ENCODE measurements around the gene ZNF22.
"Not testable (repeated sequence)": the region's sequence is repeated elsewhere in the genome, so short reads cannot be mapped to it uniquely, and the experiment has no call there.

ZNF22 gene

GRCh38 chr10:44991571-44991970, 9.2 kb upstream of the ZNF22 start:
- DNase-seq (ENCODE audit: low spot score), result no peak

GRCh38 chr10:44992070-44992731, 8.5 kb upstream of the ZNF22 start:
- DNase-seq (ENCODE audit: low spot score), result no peak

- DNase-seq (ENCODE audit: low spot score), result no peak
Measured at GRCh38 chr10:44992732-44993225, 7.9 kb upstream of the ZNF22 start.

- DNase-seq (ENCODE audit: low spot score), result no peak
Measured at GRCh38 chr10:44993226-44993921, 7.3 kb upstream of the ZNF22 start.

- DNase-seq (ENCODE audit: low spot score), result no peak
Measured at GRCh38 chr10:44993922-44994751, 6.6 kb upstream of the ZNF22 start.

GRCh38 chr10:44994752-44995530, 5.8 kb upstream of the ZNF22 start:
- DNase-seq (ENCODE audit: low spot score), result no peak

- DNase-seq (ENCODE audit: low spot score), result no peak
Measured at GRCh38 chr10:44995581-44995913, 5.2 kb upstream of the ZNF22 start.

GRCh38 chr10:44995914-44996669, 4.6 kb upstream of the ZNF22 start:
- DNase-seq (ENCODE audit: low spot score), result no peak

GRCh38 chr10:44997105-44997748, 3.5 kb upstream of the ZNF22 start:
- DNase-seq (ENCODE audit: low spot score), result no peak

GRCh38 chr10:44998146-44998631, 2.5 kb upstream of the ZNF22 start:
- no peak for DNase-seq (ENCODE audit: low spot score)

- DNase-seq (ENCODE audit: low spot score), result peak; percentile 16
Measured at GRCh38 chr10:45000138-45000751, 478 bp upstream of the ZNF22 start.

GRCh38 chr10:45001381-45002148, 842 bp downstream of the ZNF22 start:
- peak; percentile 78 for DNase-seq (ENCODE audit: low spot score)

GRCh38 chr10:45003432-45004000, 2.8 kb downstream of the ZNF22 start:
- DNase-seq (ENCODE audit: low spot score), result no peak

GRCh38 chr10:45004661-45005060, 3.9 kb downstream of the ZNF22 start:
- DNase-seq (ENCODE audit: low spot score), result no peak

GRCh38 chr10:45005284-45005683, 4.6 kb downstream of the ZNF22 start:
- DNase-seq (ENCODE audit: low spot score), result no peak

GRCh38 chr10:45006276-45007030, 5.7 kb downstream of the ZNF22 start:
- no peak for DNase-seq (ENCODE audit: low spot score)

GRCh38 chr10:45008524-45009161, 7.9 kb downstream of the ZNF22 start:
- DNase-seq (ENCODE audit: low spot score), result peak; percentile 81

- not testable (repeated sequence) for DNase-seq (ENCODE audit: low spot score)
Measured at GRCh38 chr10:45014557-45014956, 13.8 kb downstream of the ZNF22 start.
